OCI-LY3 (cell line): ENCODE data around the gene MGMT.

Experiments
- H2AFZ ChIP-seq: fragments of 200-600, 300-600 bp; shearing (Covaris generic); 2 replicates; pipeline ENCODE4 v1.6.0; 2014; ENCODE audit warnings: antibody characterized with exemption, low read depth, low read length
- H3K27ac ChIP-seq: fragments of 200-600, 300-600 bp; sonication (generic); 2 replicates; pipeline ENCODE4 v1.5.1; 2014; ENCODE audit warnings: mild to moderate bottlenecking, low read length, moderate library complexity, mixed read lengths
- H3K27me3 ChIP-seq: fragments of 200-600, 300-600 bp; sonication (generic); 2 replicates; pipeline ENCODE4 v1.6.1; 2014; ENCODE audit warnings: low read depth, low read length, mixed read lengths
- H3K36me3 ChIP-seq: fragments of 200-600, 300-600 bp; sonication (generic); replicated peaks from 2 replicates; pipeline ENCODE3; 2014; ENCODE audit warnings: low read depth, low read length, mixed read lengths
- H3K4me1 ChIP-seq: fragments of 300-600, 200-600 bp; sonication (generic); 2 replicates; pipeline ENCODE4 v1.6.1; 2014; ENCODE audit warnings: low read length, mixed read lengths
- H3K4me2 ChIP-seq: fragments of 200-600, 300-600 bp; sonication (generic); 2 replicates; pipeline ENCODE4 v1.6.1; 2014; ENCODE audit warnings: low read length, mixed read lengths
- H3K4me3 ChIP-seq: fragments of 300-600, 200-600 bp; sonication (generic); 2 replicates; pipeline ENCODE4 v1.5.1; 2014; ENCODE audit warnings: antibody characterized with exemption, mild to moderate bottlenecking, low read length, moderate library complexity
- H3K79me2 ChIP-seq: fragments of 300-600, 200-600 bp; shearing (Covaris generic); 2 replicates; pipeline ENCODE4 v1.6.1; 2014; ENCODE audit warnings: mild to moderate bottlenecking, low read length, mixed read lengths
- H3K9ac ChIP-seq: fragments of 300-600, 200-600 bp; shearing (Covaris generic); 2 replicates; pipeline ENCODE4 v1.6.0; 2014; ENCODE audit warnings: mild to moderate bottlenecking, low read length, moderate library complexity
- H3K9me3 ChIP-seq: fragments of 200-600, 300-600 bp; shearing (Covaris generic); 2 replicates; pipeline ENCODE4 v1.6.1; 2014; ENCODE audit warnings: low read length, mixed read lengths; ENCODE audit not compliant: insufficient read depth
- H4K20me1 ChIP-seq: fragments of 200-600, 300-600 bp; sonication (generic); 2 replicates; pipeline ENCODE4 v1.6.1; 2016; ENCODE audit warnings: low read length, mixed read lengths; ENCODE audit not compliant: insufficient read depth
- EZH2phosphoT487 ChIP-seq: fragments of 200-600 bp; shearing (Covaris generic); IDR thresholded peaks from 2 replicates; pipeline ENCODE4 v1.6.1; 2018; ENCODE audit warnings: antibody characterized with exemption, mixed run types, low read depth
- TF ChIP-seq, protein P1 (sequence below): fragments of 200-600, 300-600 bp; sonication (generic); IDR thresholded peaks from 2 replicates; pipeline ENCODE4 v1.5.1; 2014; ENCODE audit warnings: antibody characterized with exemption, low read length, low read depth

Gene MGMT

GRCh38 chr10:129500617-129501339 is 33.7 kb downstream of the MGMT start:
- no peaks in the 10 kb centered on the region for H3K9me3 ChIP-seq
- no peaks in the 10 kb centered on the region for H3K36me3 ChIP-seq
- no peaks in the 10 kb centered on the region for H4K20me1 ChIP-seq
- H2AFZ ChIP-seq, result no peak overlapping the region
- no peaks in the 10 kb centered on the region for H3K79me2 ChIP-seq
- H3K27me3 ChIP-seq, result no peaks in the 10 kb centered on the region
- no peak overlapping the region for H3K27ac ChIP-seq
- no peak overlapping the region for H3K4me2 ChIP-seq
- H3K4me1 ChIP-seq, result no peaks in the 10 kb centered on the region
- no peak overlapping the region for H3K4me3 ChIP-seq
- H3K9ac ChIP-seq, result no peak overlapping the region
- TF ChIP-seq EZH2phosphoT487, result no peak
- TF ChIP-seq, protein P1, sequence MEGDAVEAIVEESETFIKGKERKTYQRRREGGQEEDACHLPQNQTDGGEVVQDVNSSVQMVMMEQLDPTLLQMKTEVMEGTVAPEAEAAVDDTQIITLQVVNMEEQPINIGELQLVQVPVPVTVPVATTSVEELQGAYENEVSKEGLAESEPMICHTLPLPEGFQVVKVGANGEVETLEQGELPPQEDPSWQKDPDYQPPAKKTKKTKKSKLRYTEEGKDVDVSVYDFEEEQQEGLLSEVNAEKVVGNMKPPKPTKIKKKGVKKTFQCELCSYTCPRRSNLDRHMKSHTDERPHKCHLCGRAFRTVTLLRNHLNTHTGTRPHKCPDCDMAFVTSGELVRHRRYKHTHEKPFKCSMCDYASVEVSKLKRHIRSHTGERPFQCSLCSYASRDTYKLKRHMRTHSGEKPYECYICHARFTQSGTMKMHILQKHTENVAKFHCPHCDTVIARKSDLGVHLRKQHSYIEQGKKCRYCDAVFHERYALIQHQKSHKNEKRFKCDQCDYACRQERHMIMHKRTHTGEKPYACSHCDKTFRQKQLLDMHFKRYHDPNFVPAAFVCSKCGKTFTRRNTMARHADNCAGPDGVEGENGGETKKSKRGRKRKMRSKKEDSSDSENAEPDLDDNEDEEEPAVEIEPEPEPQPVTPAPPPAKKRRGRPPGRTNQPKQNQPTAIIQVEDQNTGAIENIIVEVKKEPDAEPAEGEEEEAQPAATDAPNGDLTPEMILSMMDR, result no peak

GRCh38 chr10:129501652-129502436 is 34.8 kb downstream of the MGMT start:
- no peak overlapping the region for H3K9ac ChIP-seq
- H3K4me1 ChIP-seq, result no peaks in the 10 kb centered on the region
- H3K4me2 ChIP-seq, result no peak overlapping the region
- H3K27ac ChIP-seq, result no peak overlapping the region
- H3K79me2 ChIP-seq, result no peaks in the 10 kb centered on the region
- no peak overlapping the region for H3K4me3 ChIP-seq
- H3K36me3 ChIP-seq, result no peaks in the 10 kb centered on the region
- TF ChIP-seq, protein P1, result no peak
- TF ChIP-seq EZH2phosphoT487, result no peak
- no peaks in the 10 kb centered on the region for H3K9me3 ChIP-seq
- H4K20me1 ChIP-seq, result no peaks in the 10 kb centered on the region
- no peak overlapping the region for H2AFZ ChIP-seq
- no peaks in the 10 kb centered on the region for H3K27me3 ChIP-seq

GRCh38 chr10:129502448-129502847 is 35.4 kb downstream of the MGMT start:
- H3K4me3 ChIP-seq, result no peak overlapping the region
- no peaks in the 10 kb centered on the region for H4K20me1 ChIP-seq
- no peaks in the 10 kb centered on the region for H3K79me2 ChIP-seq
- no peak overlapping the region for H3K27ac ChIP-seq
- no peak overlapping the region for H3K4me2 ChIP-seq
- no peaks in the 10 kb centered on the region for H3K4me1 ChIP-seq
- H3K27me3 ChIP-seq, result no peaks in the 10 kb centered on the region
- H3K36me3 ChIP-seq, result no peaks in the 10 kb centered on the region
- H3K9ac ChIP-seq, result no peak overlapping the region
- no peaks in the 10 kb centered on the region for H3K9me3 ChIP-seq
- no peak overlapping the region for H2AFZ ChIP-seq
- TF ChIP-seq EZH2phosphoT487, result no peak
- TF ChIP-seq, protein P1, result no peak

DNA sequence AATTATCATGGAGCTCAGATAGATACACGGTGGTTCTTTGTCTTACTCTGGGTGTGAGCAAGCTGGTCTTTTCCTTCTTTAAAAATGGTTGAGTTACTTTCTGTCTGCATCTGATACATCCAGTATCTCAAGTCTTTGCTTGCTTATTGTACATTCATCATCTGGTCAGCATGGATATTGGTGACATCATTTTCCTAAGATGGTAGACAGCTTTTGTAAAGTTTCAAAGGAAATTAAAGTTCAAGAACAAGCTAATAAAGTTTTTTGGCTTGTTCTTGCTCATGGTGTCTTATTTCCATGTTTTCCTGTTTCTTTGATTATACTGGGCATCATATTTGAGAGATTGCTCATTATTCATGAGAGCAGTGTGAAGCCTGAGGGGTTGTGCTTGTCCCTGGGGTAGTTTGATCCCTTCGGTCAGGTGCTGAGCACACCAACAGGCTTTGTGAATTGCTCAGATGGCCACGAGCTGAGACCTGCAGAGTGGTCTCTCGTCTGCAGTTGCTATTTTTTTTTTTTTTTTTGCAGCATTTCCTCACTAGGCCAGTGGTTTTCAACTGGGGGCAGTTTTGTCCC is 38.5 kb downstream of the MGMT start:
- Histone ChIP-seq H3K4me3 (no peak overlapping the region), H2AFZ (no peak overlapping the region), H4K20me1 (no peaks in the 10 kb centered on the region), H3K9me3 (no peaks in the 10 kb centered on the region), H3K36me3 (no peaks in the 10 kb centered on the region), H3K79me2 (no peaks in the 10 kb centered on the region), H3K27me3 (no peaks in the 10 kb centered on the region), H3K4me2 (no peak overlapping the region), H3K4me1 (no peaks in the 10 kb centered on the region), H3K27ac (no peak overlapping the region), H3K9ac (no peak overlapping the region)
- TF ChIP-seq EZH2phosphoT487, result no peak
- TF ChIP-seq, protein P1, result no peak
